ENCODE data around the gene ZSCAN5A. TPM values are rescaled to one million over a fixed set of nuclear protein-coding genes. Genes with fewer than 3 reads are reported as not detected.

ZSCAN5A gene
- total and polyA plus RNA-seq, 9 of the 15 experiments (the other 6 are each of a cell fraction or from before 2014, with no cell fraction given), result 5.8 to 15.3 (median 11.8) TPM

- Histone ChIP-seq H3K4me3 (no peak overlapping the region), H3K9me1 (ENCODE audit: control insufficient read depth, insufficient read depth, low read length) (no peaks in the 10 kb centered on the region), H2AFZ (ENCODE audit: low read depth, low read length) (no peak overlapping the region), H3K9me3 (replicated peaks; ENCODE audit: control insufficient read depth, insufficient read depth, low read depth, low read length) (peaks cover 5% of the 10 kb centered on the region; the same call in 1 of the 2 replicates), H3K9ac (ENCODE audit: insufficient read depth in 1 of 2, low read depth in 2 of 2, low read length in 2 of 2) (no peak overlapping the region), H3K4me1 (replicated peaks in 1 of 2; ENCODE audit: control insufficient read depth in 2 of 2, insufficient read depth in 2 of 2, low read length in 2 of 2) (peaks cover 12 to 16% of the 10 kb centered on the region in 2 experiments), H4K20me1 (replicated peaks; ENCODE audit: control insufficient read depth, insufficient read depth, low read length) (no peaks in the 10 kb centered on the region), H3K27me3 (ENCODE audit: control insufficient read depth in 2 of 2, insufficient read depth in 2 of 2, low read length in 2 of 2) (no peaks in the 10 kb centered on the region), H3K27ac (ENCODE audit: extremely low read depth, low read depth, low read length) (no peak overlapping the region), H3K79me2 (ENCODE audit: control insufficient read depth, insufficient read depth, low read length) (no peaks in the 10 kb centered on the region), H3K4me2 (ENCODE audit: insufficient read depth, low read length) (no peak overlapping the region), H3K36me3 (ENCODE audit: control insufficient read depth, insufficient read depth, low read length) (no peaks in the 10 kb centered on the region)
- no peak for DNase-seq (ENCODE audit: extremely low read depth in 1 of 4, low spot score in 3 of 4)
- ChIA-PET POLR2A (interaction anchor here (0.6 to 1.0 kb wide), 2 partner anchors 16 to 1975 kb away, joined by 3 to 5 read pairs; no protein-coding TSS in a partner anchor), CTCF (ENCODE audit: low intra/inter-chr PET ratio) (interaction anchor here (0.7 to 1.6 kb wide), 3 partner anchors 91 to 285 kb away, joined by 4 to 20 read pairs (median 8); no protein-coding TSS in a partner anchor)
- FAIRE-seq, result no peak
- in situ Hi-C loops (cut with MboI) (no loop called here), intact Hi-C loops (cut with micrococcal nuclease) (loop anchor here (5.0 kb wide), 2 partner anchors 39 to 274 kb away; partner anchors contain the start of gene ZSCAN5A)
- no peak for ATAC-seq
- no TSS peak for BruUV-seq (replicated peaks)
- 54% methylated on average over 6 of the region's 6 CpGs for WGBS (ENCODE audit: insufficient coverage, low coverage, missing lambda C conversion rate)
- TF ChIP-seq TCF3 (CRISPR knock-in tag; IDR thresholded peaks at IDR 0.05) (no peak), ZNF785 (CRISPR knock-in tag; IDR thresholded peaks at IDR 0.05) (no peak), MNT (conservative IDR thresholded peaks at IDR 0.05) (no peak), FOXK1 (CRISPR knock-in tag; IDR thresholded peaks at IDR 0.05; ENCODE audit: borderline replicate concordance) (no peak), ILK (tag; IDR thresholded peaks at IDR 0.05; ENCODE audit: borderline replicate concordance, low read depth) (no peak), ZC3H11A (IDR thresholded peaks at IDR 0.05; ENCODE audit: low read depth, low read length) (no peak), RBBP5 (IDR thresholded peaks at IDR 0.05; ENCODE audit: borderline replicate concordance, insufficient read depth, low read length, poor library complexity, severe bottlenecking) (no peak), TSHZ1 (CRISPR knock-in tag; IDR thresholded peaks at IDR 0.05) (no peak), RBM15 (IDR thresholded peaks at IDR 0.05; ENCODE audit: insufficient read depth, low read length) (no peak)
- TF ChIP-seq, protein P1, sequence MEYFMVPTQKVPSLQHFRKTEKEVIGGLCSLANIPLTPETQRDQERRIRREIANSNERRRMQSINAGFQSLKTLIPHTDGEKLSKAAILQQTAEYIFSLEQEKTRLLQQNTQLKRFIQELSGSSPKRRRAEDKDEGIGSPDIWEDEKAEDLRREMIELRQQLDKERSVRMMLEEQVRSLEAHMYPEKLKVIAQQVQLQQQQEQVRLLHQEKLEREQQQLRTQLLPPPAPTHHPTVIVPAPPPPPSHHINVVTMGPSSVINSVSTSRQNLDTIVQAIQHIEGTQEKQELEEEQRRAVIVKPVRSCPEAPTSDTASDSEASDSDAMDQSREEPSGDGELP (CRISPR knock-in tag; IDR thresholded peaks at IDR 0.05; ENCODE audit: borderline replicate concordance), result no peak
- TF ChIP-seq, protein P2, sequence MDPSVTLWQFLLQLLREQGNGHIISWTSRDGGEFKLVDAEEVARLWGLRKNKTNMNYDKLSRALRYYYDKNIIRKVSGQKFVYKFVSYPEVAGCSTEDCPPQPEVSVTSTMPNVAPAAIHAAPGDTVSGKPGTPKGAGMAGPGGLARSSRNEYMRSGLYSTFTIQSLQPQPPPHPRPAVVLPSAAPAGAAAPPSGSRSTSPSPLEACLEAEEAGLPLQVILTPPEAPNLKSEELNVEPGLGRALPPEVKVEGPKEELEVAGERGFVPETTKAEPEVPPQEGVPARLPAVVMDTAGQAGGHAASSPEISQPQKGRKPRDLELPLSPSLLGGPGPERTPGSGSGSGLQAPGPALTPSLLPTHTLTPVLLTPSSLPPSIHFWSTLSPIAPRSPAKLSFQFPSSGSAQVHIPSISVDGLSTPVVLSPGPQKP (CRISPR knock-in tag; IDR thresholded peaks at IDR 0.05), result no peak
- TF ChIP-seq, protein P3, sequence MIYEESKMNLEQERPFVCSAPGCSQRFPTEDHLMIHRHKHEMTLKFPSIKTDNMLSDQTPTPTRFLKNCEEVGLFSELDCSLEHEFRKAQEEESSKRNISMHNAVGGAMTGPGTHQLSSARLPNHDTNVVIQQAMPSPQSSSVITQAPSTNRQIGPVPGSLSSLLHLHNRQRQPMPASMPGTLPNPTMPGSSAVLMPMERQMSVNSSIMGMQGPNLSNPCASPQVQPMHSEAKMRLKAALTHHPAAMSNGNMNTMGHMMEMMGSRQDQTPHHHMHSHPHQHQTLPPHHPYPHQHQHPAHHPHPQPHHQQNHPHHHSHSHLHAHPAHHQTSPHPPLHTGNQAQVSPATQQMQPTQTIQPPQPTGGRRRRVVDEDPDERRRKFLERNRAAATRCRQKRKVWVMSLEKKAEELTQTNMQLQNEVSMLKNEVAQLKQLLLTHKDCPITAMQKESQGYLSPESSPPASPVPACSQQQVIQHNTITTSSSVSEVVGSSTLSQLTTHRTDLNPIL (CRISPR knock-in tag; IDR thresholded peaks at IDR 0.05), result no peak
These were observed 36.6 kb upstream of the ZSCAN5A start for GRCh38 chr19:56351208-56351607.

All from K562 (cell line).